Activated T-cell treated with anti-CD3 and anti-CD28 coated beads, Interleukin-2, amount 50 U/mL, for 24 hours (primary cell): ENCODE results near the gene MYLK2.

ENCODE experiments used
- DNase-seq: peaks from one replicate; pipeline ENCODE4 v3.0.0-alpha.2; 2020
- H3K27ac Mint-ChIP-seq: 2 replicates; pipeline ENCODE4 v1.8.0; 2020; ENCODE audit warnings: mild to moderate bottlenecking, mixed read lengths
- H3K27me3 Mint-ChIP-seq: 2 replicates; pipeline ENCODE4 v1.8.0; 2020; ENCODE audit warnings: mixed read lengths
- H3K36me3 Mint-ChIP-seq: 2 replicates; pipeline ENCODE4 v1.8.0; 2020; ENCODE audit warnings: low read depth, mixed read lengths
- H3K4me1 Mint-ChIP-seq: 2 replicates; pipeline ENCODE4 v1.8.0; 2020; ENCODE audit warnings: low read depth, mixed read lengths
- H3K4me3 Mint-ChIP-seq: 2 replicates; pipeline ENCODE4 v1.8.0; 2020; ENCODE audit warnings: mild to moderate bottlenecking, moderate library complexity, mixed read lengths
- H3K9me3 Mint-ChIP-seq: 2 replicates; pipeline ENCODE4 v1.8.0; 2020; ENCODE audit warnings: mixed read lengths

MYLK2 gene

DNA sequence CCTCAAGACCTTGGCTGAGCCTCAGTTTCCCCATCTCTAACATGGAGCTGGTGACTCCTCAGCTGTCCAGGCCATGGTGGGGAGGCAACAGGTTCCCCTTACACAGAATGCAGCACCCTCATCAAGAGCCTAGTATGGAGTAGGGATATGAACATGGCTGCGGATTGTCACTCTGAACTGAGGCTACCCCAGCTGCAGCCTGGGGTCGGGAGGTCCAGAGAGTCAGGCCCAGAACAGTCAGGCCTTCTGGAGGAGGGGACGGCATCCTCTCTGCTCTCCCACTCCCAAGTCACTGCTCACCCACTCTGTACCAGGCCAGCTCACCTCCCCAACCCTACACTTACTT, 27.6 kb downstream of the MYLK2 start:
- no peaks in the 10 kb centered on the region for H3K9me3 Mint-ChIP-seq
- H3K27ac Mint-ChIP-seq, result no peak overlapping the region
- H3K4me3 Mint-ChIP-seq, result no peak overlapping the region
- H3K4me1 Mint-ChIP-seq, result no peaks in the 10 kb centered on the region
- peaks cover 32% of the 10 kb centered on the region for H3K27me3 Mint-ChIP-seq
- no peak for DNase-seq
- H3K36me3 Mint-ChIP-seq, result no peaks in the 10 kb centered on the region

DNA sequence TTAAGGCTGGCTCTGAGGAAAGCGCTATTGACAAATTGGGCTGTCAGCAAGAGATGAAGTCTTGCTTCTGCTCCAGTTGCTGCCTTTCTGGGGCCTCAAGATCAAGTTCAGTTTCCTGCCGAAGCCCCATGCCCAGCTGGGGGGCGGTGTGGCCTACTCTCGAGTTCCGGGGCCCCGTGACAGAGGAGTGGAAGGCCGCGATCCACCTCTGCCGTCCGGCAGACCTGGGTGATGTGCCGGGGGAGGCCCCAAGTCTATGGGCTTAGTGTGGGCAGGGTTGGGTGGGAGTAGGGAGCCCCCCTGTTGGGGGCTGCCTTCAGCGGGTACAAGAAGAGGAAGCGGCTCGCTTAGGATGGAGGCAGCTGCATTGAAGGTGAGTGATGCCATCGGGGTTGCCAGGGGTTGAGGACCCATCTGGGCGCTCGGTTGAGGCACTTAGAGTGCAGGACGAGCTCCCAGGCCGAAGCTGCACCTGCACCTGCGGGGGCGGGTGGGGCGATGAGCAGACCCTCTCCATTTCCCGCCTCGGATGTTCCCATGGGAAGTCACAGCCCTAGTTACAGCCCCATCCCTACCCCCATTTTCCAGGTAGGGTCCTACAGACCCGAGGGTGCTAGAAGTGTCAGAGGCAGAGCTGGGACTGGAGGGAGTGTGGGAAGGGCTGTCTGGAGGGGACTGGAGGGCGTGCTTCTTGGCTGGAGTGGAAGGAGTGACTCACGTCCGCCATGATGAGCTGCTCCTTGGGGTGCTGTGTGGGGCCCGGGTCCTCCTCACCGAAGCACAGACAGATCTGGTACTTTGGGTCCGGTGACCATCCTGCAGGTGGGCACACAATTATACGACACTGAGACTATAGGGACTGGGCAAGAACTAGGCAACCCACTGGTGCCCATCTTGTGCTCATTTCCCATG, 29.2 kb downstream of the MYLK2 start:
- no peaks in the 10 kb centered on the region for H3K36me3 Mint-ChIP-seq
- no peak for DNase-seq
- H3K27ac Mint-ChIP-seq, result no peak overlapping the region
- H3K9me3 Mint-ChIP-seq, result no peaks in the 10 kb centered on the region
- H3K27me3 Mint-ChIP-seq, result peaks cover 36% of the 10 kb centered on the region
- H3K4me3 Mint-ChIP-seq, result no peak overlapping the region
- no peaks in the 10 kb centered on the region for H3K4me1 Mint-ChIP-seq

DNA sequence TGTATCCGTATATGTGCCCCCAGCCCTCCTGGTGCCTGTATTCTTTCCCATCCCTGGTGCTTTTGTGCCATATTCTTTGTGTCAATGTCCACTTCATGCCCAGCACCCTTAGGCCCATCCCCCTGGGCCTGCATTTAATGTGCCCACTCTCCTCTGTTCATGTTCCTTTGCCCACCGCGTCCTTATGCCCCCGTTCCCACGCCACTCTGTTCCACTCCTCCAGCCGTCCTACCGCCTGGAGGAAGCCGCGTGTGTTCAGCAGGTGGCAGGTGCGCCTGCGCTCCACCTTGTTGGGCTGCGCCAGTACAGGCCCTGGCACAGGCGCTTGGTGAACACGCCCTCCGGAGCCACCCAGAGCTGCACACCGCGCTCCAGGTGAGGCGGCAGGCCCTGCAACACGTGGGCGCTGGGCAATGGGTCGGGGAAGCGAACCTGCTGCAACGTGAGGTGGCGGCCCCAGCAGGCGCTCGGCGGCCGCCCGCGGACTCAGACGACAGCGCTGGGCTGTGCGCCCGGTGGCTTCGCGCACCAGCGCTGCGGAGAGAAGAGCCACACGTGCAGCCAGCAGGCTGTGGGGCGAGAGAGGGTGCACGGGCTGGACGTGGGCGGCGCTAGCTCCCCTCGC, 30.3 kb downstream of the MYLK2 start:
- Mint-ChIP-seq H3K9me3 (no peaks in the 10 kb centered on the region), H3K4me3 (no peak overlapping the region), H3K27me3 (peaks cover 36% of the 10 kb centered on the region), H3K36me3 (no peaks in the 10 kb centered on the region), H3K4me1 (no peaks in the 10 kb centered on the region), H3K27ac (no peak overlapping the region)
- no peak for DNase-seq

DNA sequence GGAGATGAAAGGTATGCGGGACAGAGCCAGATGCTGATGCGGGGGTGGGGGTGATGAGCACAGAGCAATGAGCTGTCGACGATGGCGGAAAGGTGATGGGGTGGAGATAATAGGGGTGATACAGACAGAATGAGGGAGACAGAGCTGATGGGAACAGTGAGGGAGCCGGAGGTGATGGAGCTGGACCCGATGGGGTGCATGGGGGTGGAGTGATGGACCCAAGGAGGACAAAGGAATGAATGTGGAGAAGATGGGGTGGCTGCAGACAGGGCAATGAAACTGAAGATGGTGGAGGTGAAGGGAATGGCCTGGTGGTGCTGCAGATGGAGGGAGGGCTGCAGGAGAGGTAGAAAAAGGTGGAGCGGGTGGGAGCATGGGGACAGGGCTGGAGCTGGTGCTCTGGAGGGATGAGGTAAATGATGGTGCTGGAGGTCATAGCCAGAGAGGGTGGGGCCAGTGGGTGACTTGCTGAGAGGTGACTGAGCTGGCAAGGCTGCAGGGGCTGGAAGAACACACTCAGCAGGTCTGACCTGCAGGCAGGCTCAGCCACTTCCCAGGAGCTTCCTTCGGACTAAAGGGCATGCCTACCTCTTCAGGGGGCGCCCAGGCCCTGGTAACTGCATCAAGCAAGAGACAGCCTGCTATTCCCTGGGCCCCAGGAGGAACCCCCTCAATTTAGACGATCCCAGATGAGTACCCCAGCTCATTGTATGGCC, 32.2 kb downstream of the MYLK2 start:
- Mint-ChIP-seq H3K4me3 (no peak overlapping the region), H3K27ac (no peak overlapping the region), H3K4me1 (no peaks in the 10 kb centered on the region), H3K27me3 (peaks cover 36% of the 10 kb centered on the region), H3K9me3 (no peaks in the 10 kb centered on the region), H3K36me3 (no peaks in the 10 kb centered on the region)
- no peak for DNase-seq

DNA sequence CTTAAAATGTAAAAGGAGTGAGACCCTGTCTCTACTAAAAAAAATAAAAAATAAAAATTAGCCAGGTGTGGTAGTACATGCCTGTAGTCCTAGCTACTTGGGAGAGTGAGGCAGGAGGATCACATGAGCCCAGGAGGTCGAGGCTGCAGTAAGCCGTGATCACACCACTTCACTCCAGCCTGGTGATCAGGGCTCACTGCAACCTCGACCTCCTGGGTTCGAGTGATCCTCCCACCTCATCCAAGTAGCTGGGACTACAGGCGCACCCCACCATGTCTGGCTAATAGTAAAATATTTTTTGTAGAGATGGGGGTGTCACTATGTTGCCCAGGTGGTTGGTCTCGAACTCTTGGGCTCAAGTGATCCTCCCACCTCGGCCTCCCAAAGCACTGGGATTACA, 34.3 kb downstream of the MYLK2 start:
- Mint-ChIP-seq H3K4me1 (no peaks in the 10 kb centered on the region), H3K36me3 (no peaks in the 10 kb centered on the region), H3K9me3 (no peaks in the 10 kb centered on the region), H3K27me3 (peaks cover 36% of the 10 kb centered on the region), H3K27ac (no peak overlapping the region), H3K4me3 (no peak overlapping the region)
- DNase-seq, result no peak

DNA sequence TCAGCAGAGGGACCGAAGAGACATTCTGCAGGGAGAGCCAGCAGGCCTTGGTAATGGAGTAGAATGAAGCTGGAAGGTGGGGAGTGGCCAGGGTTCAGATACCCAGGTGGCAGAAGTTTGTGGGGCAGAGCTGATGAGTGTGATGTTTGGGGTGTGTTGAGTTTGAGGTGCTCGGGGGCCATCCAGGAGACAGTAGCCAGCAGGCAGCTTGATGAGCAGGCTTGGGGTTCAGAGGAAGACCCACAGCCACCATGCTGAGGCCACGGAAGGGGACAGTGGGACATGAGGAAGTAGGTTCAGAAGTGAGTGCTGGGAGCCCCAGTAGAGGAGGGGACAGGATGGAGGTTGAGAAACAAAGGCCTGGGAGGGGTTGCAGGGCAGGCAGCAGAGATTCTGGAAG, 37.4 kb downstream of the MYLK2 start:
- Mint-ChIP-seq H3K27me3 (peaks cover 32% of the 10 kb centered on the region), H3K27ac (no peak overlapping the region), H3K36me3 (no peaks in the 10 kb centered on the region), H3K4me1 (peaks cover 1% of the 10 kb centered on the region), H3K4me3 (no peak overlapping the region), H3K9me3 (no peaks in the 10 kb centered on the region)
- no peak for DNase-seq

DNA sequence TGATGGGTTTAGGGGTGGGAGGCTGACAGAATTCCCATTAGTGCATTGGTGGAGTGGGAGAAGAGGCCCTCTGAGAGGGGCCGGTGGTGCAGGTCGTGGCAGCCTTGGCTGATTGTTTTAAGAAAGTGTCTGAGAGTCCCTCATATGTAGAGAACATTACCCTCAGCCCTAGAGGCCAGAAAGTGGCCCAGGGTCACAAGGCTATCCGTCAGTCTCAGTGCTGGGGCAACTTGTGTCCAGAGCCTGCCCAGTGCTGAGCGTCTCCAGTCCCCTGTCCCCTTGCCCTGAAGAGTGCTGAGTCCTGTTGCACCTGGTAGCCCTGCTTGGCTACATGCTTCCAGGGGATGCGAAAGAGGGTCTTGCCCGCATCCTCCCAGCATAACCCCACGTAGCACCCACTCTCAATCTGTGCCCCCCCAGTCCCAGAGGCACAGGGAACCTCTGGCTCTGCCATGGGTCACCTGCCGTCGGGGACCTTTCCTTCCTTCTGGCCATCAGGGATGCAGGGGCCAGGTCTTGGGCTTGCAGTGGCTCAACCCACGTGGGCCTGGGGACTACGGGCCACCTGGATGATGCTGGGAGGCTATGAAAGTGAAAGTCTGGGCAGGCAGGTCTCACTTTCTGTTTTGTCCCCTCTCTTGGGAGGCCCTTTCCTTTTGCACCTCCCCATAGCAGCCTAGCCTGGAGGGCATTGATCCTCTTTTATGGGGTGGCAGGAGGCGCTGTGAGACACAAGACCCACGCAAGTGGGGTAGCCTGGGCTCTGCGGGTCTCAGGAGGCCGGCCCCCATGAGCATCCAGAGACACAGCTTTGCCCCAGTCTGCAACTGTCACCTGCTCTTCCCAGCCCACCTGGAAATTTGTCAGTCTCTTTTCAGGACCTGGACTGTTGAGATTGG, 39.0 kb downstream of the MYLK2 start:
- DNase-seq, result no peak
- Mint-ChIP-seq H3K4me1 (peaks cover 5% of the 10 kb centered on the region), H3K4me3 (no peak overlapping the region), H3K36me3 (no peaks in the 10 kb centered on the region), H3K27ac (no peak overlapping the region), H3K9me3 (no peaks in the 10 kb centered on the region), H3K27me3 (peaks cover 33% of the 10 kb centered on the region)

DNA sequence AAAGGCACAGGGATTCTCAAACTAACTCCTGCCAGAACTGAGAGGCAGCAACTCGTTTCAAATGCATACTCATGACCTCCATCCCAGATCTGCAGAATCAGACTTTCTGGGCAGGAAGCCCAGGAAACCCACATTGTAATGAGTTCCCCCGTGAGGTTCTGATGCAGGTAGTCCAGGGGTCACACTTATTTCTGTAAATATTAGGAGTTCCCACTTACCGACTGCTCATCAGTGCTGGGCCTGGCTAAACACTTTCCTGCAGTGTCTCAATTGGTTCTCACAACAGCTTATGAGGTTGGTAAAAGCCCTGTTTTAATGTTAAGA, 39.6 kb downstream of the MYLK2 start:
- H3K36me3 Mint-ChIP-seq, result no peaks in the 10 kb centered on the region
- no peak for DNase-seq
- no peak overlapping the region for H3K4me3 Mint-ChIP-seq
- H3K27ac Mint-ChIP-seq, result no peak overlapping the region
- H3K27me3 Mint-ChIP-seq, result peaks cover 33% of the 10 kb centered on the region
- H3K9me3 Mint-ChIP-seq, result no peaks in the 10 kb centered on the region
- peaks cover 5% of the 10 kb centered on the region for H3K4me1 Mint-ChIP-seq

DNA sequence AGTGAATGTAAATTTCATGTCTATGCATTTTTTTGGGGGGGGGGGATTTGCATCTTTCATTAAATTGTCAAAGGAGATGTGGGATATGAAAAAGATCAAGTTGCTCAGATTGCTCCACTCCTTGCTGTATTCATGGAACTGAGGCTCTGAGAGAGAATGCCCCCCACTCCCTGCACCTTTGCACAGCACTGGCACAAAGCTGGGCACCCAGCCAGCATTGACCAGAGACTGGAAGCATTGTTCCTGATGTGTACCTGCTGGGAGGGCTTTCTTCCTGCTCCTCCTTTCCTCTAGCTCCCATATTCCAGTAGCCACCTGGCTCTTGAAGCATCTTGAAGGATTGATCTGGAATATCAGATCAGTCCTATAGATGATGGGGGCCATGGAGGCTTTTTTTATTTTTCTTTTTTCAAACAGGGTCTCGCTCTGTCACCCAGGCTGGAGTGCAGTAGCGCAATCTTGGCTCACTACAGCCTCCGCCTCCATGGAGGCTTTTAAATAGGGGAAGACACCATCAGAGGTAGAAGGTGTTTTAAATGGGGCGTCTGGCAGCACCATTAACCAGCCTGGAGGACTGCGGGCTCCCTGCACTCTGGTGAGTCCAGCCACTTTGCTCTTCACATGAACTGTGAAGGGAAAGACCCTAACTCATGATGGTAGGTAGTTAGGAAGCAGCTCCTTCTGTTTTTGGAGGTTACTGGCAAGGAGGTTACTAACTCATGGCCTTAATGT, 40.3 kb downstream of the MYLK2 start:
- Mint-ChIP-seq H3K4me3 (no peak overlapping the region), H3K9me3 (no peaks in the 10 kb centered on the region), H3K27me3 (peaks cover 33% of the 10 kb centered on the region), H3K27ac (no peak overlapping the region), H3K4me1 (peaks cover 5% of the 10 kb centered on the region), H3K36me3 (no peaks in the 10 kb centered on the region)
- DNase-seq, result no peak

DNA sequence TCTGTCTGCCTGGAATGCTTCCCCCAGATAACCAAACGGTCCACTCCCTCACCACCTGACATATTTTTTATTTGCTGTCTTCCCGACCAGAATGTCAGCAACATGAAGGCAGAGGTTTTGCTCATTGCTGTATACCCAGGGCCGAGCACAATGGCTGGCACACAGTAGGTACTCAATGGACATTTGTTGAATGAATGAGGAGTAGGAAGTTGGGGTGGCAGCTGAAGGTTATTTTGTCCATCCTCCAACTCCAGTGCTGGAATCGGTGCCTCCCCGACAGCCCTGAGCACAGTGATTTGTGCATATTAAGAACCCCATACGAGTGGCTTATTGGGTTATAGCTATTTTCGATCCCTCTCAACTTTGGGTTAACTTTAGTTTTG, 40.8 kb downstream of the MYLK2 start:
- Mint-ChIP-seq H3K9me3 (no peaks in the 10 kb centered on the region), H3K27me3 (peaks cover 33% of the 10 kb centered on the region), H3K4me3 (no peak overlapping the region), H3K36me3 (no peaks in the 10 kb centered on the region), H3K4me1 (peaks cover 5% of the 10 kb centered on the region), H3K27ac (no peak overlapping the region)
- DNase-seq, result no peak

DNA sequence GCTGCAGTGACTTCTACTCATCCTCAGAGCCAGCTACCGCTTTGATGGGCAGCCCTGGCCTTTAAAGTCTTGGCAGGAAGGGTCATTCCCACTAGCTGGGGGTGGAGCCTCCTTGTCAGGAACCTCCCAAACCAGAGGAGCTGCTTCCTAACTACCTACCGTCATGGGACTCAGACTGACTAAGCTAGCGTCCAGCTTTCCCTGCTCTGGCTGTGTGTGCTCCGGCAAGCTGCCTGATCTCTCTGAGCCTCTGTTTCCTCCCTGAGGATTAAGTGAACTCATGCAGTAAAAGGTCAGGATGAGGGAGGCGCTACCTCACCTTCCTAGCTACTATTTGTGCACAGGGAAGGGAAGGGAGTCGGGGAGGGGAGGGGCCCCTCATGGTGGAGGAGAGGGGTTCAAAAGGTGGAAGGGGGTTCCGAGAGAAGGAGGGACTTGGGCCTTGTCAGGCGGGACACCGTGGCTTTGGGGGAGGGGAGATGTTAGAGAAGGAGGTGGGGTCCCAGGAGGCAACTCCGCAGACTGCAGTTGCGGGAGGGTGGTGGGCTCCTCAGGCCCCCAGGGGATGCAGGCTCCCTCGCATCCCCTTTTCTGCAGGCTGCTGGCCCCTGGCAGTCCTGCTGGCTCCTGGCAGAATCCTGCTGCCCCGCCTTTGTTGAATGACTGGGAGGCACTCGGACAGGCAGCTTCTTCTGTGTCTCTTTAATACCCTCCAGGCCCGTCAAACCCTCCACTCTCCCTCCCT, 41.4 kb downstream of the MYLK2 start:
- DNase-seq, result no peak
- H3K36me3 Mint-ChIP-seq, result no peaks in the 10 kb centered on the region
- peaks cover 33% of the 10 kb centered on the region for H3K27me3 Mint-ChIP-seq
- H3K27ac Mint-ChIP-seq, result no peak overlapping the region
- peak overlapping the region; percentile 25 for H3K4me3 Mint-ChIP-seq
- H3K4me1 Mint-ChIP-seq, result peaks cover 5% of the 10 kb centered on the region
- no peaks in the 10 kb centered on the region for H3K9me3 Mint-ChIP-seq

DNA sequence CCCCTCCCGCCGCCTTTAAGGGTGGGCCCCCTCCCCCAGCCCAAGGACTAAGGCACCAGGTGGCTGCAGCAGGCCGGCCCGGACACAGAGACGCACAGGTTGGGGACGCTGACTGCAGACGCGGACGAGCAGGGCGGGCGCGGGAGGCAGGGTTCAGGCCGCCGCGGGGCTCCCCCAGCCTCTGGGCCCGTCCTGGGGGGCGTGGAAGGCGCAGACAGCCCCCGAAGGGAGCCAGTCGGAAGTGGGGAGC, 41.9 kb downstream of the MYLK2 start:
- Mint-ChIP-seq H3K27ac (no peak overlapping the region), H3K9me3 (no peaks in the 10 kb centered on the region), H3K4me1 (peaks cover 5% of the 10 kb centered on the region), H3K4me3 (peak overlapping the region; percentile 25), H3K27me3 (peaks cover 33% of the 10 kb centered on the region), H3K36me3 (no peaks in the 10 kb centered on the region)
- no peak for DNase-seq

DNA sequence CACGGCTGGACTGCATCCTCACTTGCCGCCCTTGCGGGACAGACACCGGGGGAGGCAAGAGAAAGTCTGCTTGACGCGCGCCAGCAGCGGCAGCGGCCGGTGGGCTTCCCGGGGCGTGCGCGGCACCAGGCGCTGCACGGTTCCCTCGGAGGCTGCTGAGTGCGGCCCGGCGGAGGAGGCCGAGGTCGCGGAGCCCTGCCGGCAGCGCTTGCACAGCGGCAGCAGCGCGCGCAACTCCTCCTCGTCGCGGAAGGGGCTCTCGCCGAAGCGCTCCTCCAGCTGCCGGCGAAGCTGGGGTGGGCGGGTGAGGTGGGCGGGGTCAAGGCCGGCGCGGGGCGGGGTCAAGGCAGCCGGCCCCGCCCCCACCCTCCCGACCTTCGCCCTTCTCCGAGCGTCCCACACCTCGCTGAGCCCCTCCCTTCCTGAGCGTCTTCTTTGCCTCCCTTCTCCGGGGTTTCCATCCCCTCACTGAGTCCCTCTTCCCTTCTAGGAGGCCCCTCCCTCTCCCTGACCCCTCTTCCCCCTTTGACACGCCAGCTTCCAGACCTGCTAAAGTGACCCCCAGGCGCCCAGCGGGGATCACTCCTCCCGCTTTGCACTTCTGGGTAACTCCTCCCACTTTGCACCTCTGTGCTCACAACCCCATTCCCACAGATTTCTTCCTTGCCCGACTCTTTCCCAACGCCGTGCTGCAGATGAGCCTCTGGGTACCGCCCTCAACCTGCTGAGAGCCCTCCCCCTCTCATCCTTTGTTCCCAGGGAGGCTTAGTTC, 42.4 kb downstream of the MYLK2 start:
- H3K4me3 Mint-ChIP-seq, result peak overlapping the region; percentile 41

More for the DNA sequence above, 42.4 kb downstream of the MYLK2 start:
- peaks cover 5% of the 10 kb centered on the region for H3K4me1 Mint-ChIP-seq
- peak; percentile 77 for DNase-seq
- no peaks in the 10 kb centered on the region for H3K36me3 Mint-ChIP-seq
- no peak overlapping the region for H3K27ac Mint-ChIP-seq
- H3K9me3 Mint-ChIP-seq, result no peaks in the 10 kb centered on the region
- H3K27me3 Mint-ChIP-seq, result peaks cover 33% of the 10 kb centered on the region
